ENCODE data around the gene KMT2C.

- TF ChIP-seq CTCF (IDR thresholded peaks at IDR 0.05 in 8 of 11, conservative IDR thresholded peaks at IDR 0.05 in 3 of 11), result no peak
- TF ChIP-seq POLR2AphosphoS5 (IDR thresholded peaks at IDR 0.05), result no peak
Observed at GRCh38 chr7:152173372-152174070, 262.3 kb downstream of the KMT2C start.
